ENCODE data around the gene GPAT3.
"Not testable (repeated sequence)": the region's sequence is repeated elsewhere in the genome, so short reads cannot be mapped to it uniquely, and the experiment has no call there.

GPAT3 gene

GRCh38 chr4:83605744-83606172 lies 69.8 kb downstream of the GPAT3 start:
- DNase-seq: no peak

DNA sequence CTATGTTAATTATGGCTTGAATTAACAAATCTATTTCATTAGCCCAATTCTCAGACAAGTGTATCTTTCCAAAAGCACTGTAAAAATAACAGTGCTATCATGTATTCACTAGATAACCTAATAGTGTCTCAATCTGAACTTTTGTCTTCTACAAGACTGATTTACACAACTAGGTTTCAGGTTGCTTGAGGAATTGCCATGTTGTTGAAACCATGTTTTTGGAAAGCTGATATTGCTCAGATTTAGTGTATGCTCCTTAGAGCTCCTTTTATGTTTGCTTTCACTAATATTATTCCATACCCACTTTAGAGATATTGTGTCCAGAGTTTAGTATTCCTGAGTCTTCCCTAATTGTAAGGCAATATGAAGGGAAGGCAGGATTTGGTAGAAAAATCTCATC lies 70.6 kb downstream of the GPAT3 start:
- no peak for DNase-seq

DNA sequence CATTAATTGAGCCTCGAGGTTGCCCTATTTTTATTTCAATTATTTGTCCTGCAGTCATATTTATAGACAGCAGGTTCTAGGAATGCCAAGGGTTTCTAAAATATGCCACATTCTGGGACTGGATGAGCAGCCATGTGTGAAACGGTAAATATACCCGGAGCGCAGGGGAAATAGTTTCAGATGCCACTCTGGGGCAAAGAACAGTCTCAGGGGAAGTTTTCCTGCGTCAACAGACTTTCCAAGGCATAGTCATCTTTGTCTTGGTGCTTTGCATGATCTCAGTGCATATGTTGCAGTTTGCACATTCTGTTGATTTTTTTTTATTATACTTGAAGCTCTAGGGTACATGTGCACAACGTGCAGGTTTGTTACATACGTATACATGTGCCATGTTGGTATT lies 71.0 kb downstream of the GPAT3 start:
- no peak for DNase-seq

DNA sequence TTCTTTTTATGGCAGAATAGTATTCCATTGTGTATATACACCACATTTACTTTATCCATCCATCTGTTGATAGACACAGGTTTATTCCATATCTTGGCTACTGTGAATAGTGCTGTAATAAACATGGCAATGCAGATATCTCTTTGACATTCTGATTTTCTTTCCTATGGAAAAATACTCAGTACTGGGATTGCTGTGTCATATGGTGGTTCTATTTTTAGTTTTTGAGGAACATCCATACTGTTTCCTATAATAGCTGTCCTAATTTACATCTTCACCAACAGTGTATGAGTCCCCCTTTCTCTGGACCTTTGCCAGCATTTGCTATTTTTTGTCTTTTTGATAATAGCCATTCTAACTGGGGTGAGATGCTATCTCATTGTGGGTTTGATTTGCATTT lies 73.5 kb downstream of the GPAT3 start:
- no peak for DNase-seq

DNA sequence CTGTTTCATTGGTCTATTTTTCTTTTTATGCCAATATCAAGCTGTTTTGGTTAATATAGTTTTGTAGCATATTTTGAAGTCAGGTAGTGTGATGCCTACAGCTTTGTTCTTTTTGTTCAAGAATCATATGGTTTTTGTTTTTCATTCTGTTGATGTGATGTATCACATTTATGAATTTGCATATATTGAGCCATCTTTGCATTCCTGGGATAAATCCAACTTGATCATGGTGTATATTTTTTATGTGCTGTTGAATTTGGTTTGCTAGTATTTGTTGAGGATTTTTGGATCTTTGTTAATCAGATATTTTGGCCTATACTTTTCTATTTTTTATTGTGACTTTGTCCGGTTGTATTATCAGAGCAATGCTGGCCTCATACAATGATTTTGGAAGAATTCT lies 74.8 kb downstream of the GPAT3 start:
- DNase-seq: no peak

DNA sequence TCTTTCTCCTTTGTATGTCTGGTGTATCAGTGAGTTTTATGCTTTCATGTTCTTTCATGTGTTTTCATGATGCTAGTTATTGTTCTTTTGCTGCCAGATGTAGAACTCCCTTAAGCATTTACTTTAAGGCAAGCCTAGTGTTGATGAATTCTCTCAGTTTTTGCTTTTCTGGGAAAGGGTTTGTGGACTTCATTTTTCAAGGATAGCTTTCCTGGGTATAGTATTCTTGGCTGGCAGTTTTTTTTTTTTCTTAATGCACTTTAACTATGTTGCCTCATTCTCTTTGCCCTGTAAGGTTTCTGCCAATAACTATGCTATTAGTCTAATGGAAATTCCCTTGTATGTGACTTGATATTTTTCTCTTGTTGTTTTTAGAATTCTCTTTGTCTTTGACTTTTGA lies 77.1 kb downstream of the GPAT3 start:
- no peak for DNase-seq

DNA sequence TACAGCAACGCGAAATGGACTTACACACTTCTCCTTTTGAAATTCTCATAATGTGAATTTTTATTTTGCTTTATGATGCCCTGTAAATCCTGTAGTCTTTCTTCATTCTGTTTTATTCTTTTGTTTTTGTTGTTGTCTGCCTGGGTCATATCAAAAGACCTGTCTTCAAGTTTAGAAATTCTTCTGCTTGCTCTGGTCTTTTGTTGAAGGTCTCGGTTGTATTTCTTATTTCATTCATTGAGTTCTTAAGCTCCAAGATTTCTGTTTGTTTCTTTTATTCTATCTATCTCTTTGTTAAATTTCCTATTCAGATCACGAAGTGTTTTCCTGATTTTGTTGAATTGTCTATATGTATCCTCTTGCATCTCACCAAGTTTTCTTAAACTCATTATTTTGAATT lies 78.1 kb downstream of the GPAT3 start:
- no peak for DNase-seq

GRCh38 chr4:83616252-83616651 lies 80.3 kb downstream of the GPAT3 start:
- no peak for DNase-seq

DNA sequence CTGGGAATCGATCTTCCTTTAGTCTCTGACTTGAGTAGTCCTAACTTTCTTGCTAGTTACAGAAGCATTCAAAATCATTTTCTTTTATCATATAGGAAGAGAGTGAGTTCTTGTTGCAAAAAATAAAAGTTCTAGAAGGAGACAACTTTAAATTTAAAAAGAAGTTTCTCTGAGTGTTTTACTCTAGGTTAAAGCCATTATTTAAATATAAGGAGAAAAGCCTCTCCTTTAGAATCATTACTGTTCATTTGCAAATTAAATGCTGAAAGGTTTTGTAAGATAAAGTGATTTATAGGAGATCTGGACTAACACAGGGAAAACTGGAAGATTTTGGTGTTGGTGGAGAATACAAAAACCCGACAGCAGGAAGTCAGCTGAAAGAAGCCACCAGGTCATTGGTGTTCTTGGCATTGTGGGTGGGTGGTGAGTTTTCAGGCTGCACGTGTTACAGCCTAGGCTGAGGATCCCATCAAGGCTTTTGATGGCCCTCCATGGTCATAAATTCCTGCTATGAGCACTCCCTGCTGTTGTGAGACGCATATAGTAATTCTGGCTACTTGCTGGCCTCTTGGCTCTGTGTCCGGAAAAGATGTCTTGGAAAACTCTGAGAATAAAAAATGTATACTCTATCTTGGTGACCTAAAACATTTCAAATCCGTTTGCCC lies 81.6 kb downstream of the GPAT3 start:
- no peak for DNase-seq

GRCh38 chr4:83618431-83618830 lies 82.5 kb downstream of the GPAT3 start:
- DNase-seq: no peak

DNA sequence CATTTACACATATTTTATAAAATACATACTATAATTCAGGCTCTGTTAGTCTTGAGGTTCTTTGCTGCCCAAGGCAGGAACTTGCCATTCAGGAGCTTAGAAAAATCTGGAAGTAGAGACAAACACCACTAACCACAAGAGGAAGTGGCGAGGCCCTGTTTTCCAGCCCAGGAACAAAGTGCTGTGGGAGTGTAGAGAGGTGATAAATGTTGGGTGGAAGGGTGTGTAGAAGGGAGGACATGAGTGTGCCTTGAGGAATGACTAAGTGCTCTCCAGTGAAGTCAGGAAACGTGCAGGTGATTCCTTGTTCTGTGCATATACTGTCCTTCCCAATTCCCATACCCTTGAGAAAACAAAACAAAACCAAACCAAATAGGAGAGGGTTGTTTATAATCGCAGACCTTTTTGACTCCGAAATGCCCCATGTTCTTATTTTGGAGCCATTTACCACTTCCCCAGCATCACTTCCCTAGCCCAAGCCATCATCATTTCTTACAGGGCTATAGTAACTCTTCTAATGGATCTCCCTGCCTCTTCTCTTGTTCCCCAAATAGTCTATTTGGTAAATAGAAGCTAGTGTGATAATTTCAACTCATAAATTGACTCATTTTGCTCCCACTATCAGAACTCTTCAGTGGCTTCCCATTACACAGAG lies 83.2 kb downstream of the GPAT3 start:
- DNase-seq: no peak

DNA sequence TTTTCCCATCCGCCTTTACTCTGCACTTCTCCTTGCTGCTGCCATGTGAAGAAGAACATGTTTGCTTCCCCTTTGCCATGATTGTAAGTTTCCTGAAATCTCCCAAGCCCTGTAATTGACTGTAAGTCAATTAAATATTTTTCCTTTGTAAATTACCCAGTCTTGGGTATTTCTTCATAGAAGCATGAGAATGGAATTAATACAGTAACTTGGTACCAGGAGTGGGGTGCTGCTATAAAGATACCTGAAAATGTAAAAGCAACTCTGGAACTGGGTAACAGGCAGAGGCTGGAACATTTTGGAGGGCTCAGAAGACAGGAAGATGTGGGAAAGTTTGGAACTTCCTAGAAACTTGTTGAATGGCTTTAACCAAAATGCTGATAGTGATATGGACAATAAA lies 86.2 kb downstream of the GPAT3 start:
- DNase-seq: not testable (repeated sequence)

DNA sequence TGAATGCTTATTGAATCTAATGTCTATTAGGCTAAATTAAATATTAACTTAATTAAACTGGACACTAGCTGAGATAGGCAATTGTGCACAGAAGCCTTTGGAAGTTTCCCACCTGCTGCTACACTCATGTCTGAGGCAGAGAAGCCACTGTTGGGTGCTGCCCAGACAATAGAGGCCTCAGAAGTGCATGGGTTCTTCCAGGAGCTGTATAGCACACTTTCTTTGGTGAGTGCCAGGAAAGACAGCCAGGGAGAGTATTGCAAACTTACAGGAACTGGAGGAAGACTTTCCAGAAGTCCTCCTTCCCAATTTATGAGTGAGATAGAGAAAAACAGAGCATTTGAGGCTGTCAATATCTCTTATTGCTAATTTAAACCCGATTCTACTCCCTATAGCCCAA lies 89.9 kb downstream of the GPAT3 start:
- no peak for DNase-seq

DNA sequence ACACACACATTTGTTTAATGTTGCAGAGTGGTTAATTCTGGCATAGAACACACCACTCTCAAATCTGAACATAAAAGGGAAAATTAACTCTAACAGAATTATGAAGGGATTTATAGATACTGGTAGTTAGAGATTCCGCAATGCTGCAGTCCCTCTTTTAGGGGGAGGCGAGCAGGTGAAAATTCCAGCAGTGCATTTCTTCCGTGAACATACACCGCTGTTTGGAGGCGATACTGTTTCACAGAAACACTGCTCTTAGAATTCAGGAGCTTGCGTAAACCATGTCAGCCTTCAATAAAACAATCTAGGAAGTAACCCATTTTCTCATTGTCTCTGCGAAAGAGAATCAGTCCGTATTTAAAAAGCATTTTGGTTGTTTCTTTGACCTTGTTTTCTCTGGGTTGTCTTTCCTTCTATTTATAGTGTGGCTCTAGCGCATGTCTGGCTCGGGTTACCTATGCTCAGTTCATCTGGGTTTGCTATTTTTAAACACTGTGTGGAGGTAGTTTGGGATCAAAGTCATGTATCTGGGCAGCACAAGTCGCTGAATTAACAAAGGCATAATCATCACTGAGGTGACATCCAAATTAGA lies 90.4 kb downstream of the GPAT3 start:
- DNase-seq: no peak

- no peak for DNase-seq
These were observed 94.2 kb downstream of the GPAT3 start for GRCh38 chr4:83629945-83630721.

DNA sequence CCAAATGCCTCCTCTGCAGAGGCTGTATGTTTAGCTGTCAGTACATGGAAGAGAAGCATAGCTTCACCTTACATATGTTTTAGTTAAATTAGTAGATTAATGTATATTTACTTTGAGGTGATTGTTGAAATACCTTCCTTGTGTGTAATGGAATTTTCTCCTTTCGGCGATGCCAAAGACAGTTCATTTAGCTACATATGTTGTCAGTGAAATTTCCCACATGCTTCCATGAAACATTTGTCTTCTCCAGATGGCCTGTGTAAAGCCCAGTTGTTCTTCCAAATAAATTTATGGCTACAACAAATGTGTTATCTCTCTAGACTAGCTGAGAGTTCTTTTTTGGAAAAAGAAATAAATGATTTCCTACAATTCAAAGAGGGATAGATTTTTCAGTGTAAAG lies 95.2 kb downstream of the GPAT3 start:
- no peak for DNase-seq

DNA sequence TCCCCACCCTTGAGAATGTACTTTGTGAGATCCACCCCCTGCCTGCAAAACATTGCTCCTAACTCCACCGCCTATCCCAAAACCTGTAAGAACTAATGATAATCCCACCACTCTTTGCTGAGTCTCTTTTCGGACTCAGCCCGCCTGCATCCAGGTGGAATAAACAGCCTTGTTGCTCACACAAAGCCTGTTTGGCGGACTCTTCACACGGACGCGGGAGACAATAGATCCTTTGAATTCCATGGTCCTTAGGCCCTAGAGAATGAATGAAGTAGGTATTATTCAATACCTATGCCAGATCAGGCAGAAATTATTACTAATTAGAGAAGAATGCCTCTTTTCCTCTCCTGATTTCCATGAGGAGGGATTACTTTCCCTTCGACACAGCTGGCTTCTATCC lies 101.0 kb downstream of the GPAT3 start:
- no peak for DNase-seq

DNA sequence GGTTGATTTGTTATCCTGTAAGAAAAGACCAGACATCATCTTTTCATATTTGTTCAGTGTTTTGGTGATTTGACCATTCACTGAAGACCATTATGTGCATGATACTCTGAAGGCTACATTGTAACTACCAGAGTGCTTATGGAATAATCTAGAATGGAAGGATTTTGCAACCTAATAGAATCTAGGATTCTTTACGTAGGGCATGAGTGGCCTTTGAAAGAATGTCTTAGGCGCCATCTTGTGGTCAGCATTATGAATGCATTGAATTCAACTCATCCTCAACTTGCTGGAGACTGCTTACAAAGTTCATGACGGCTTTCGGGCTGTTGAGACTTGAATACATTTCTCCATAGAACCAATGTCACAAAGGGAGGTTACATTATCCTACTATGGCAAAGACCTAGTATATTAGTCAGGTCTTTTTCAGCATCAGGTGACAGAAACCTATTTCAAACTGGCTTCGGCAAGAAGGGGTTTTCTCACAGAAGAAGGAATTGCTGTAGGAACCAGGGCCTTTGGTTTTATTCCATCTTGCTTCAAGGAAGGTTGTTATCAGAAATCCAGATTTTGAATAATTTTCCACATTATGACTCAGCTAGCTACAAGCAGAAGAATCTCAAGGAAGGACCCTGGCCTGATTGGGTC lies 104.1 kb downstream of the GPAT3 start:
- peak; percentile 47 for DNase-seq

DNA sequence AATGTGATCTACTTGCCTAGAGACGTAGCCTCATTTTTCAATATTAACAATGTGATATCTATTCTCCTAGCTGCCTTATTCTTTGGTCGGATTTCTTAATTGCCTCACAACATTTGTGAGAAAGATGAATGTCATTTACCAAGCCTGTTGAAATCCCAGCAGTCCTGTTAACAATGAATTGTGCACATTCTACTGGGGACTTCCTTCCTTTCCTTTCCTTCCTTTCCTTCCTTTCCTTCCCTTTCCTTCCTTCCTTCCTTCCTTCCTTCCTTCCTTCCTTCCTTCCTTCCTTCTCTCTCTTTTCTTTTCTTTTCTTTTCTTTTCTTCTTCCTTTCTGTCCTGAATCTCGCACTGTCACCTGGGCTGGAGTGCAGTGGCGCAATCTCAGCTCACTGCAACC lies 107.1 kb downstream of the GPAT3 start:
- no peak for DNase-seq

GRCh38 chr4:83644677-83645659 lies 109.1 kb downstream of the GPAT3 start:
- DNase-seq: peak; percentile 32

GRCh38 chr4:83646538-83647239 lies 110.8 kb downstream of the GPAT3 start:
- no peak for DNase-seq

Data from NCI-H69 (cell line).